HEK293 (cell line): Measurements from ENCODE around the gene ZFAND3.

Source experiments
- ZFP41 ChIP-seq: fragments of 450-650 bp; formaldehyde crosslinking; IDR thresholded peaks from 2 replicates; pipeline ENCODE4 v1.5.1; 2016; ENCODE audit warnings: missing biosample characterization, missing genetic modification characterization, borderline replicate concordance
- ZNF140 ChIP-seq: fragments of 450-650 bp; formaldehyde crosslinking; IDR thresholded peaks from 2 replicates; pipeline ENCODE4 v1.5.1; 2016; ENCODE audit warnings: missing biosample characterization, missing genetic modification characterization
- ZNF544 ChIP-seq: fragments of 450-650 bp; formaldehyde crosslinking; IDR thresholded peaks from 2 replicates; pipeline ENCODE4 v1.5.0; 2017; ENCODE audit warnings: missing biosample characterization, missing genetic modification characterization
- ZNF558 ChIP-seq: fragments of 450-650 bp; formaldehyde crosslinking; IDR thresholded peaks from 2 replicates; pipeline ENCODE4 v1.5.1; 2016; ENCODE audit warnings: missing biosample characterization, missing genetic modification characterization
- TF ChIP-seq, protein P1 (sequence below): fragments of 450-650 bp; formaldehyde crosslinking; conservative IDR thresholded peaks from 2 replicates; pipeline ENCODE4 v1.5.1; 2016; ENCODE audit warnings: low read depth, missing biosample characterization, missing genetic modification characterization
- TF ChIP-seq, protein P2 (sequence below): fragments of 450-650 bp; formaldehyde crosslinking; IDR thresholded peaks from 2 replicates; pipeline ENCODE4 v1.5.1; 2016; ENCODE audit warnings: missing biosample characterization, missing genetic modification characterization
- TF ChIP-seq, protein P3 (sequence below): fragments of 450-650 bp; formaldehyde crosslinking; IDR thresholded peaks from 2 replicates; pipeline ENCODE4 v1.5.1; 2016; ENCODE audit warnings: missing biosample characterization, missing genetic modification characterization

DNA sequence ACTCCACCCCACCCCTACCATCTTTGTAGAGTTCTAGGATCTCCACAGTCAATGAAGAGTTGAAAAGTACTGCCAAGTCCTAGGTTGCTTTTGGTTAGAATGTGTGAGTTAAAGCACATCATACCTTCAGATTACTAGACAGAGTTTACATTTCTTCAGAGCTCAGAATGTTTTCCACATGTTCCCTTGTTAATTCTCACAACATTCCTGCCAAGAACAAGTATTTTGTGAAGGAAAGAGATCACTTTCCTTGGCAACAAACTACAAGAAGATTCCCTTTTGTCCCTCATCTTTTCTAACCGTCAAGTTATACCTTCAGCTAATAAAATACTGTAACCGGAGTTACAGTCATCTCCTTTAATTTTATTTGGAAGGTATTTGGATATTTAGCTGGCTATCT lies 266.8 kb downstream of the ZFAND3 start:
- TF ChIP-seq ZNF544 (tag by site-specific recombination) (no peak), ZFP41 (no peak), ZNF140 (tag by site-specific recombination) (no peak), ZNF558 (tag by site-specific recombination) (no peak)
- TF ChIP-seq, protein P1, sequence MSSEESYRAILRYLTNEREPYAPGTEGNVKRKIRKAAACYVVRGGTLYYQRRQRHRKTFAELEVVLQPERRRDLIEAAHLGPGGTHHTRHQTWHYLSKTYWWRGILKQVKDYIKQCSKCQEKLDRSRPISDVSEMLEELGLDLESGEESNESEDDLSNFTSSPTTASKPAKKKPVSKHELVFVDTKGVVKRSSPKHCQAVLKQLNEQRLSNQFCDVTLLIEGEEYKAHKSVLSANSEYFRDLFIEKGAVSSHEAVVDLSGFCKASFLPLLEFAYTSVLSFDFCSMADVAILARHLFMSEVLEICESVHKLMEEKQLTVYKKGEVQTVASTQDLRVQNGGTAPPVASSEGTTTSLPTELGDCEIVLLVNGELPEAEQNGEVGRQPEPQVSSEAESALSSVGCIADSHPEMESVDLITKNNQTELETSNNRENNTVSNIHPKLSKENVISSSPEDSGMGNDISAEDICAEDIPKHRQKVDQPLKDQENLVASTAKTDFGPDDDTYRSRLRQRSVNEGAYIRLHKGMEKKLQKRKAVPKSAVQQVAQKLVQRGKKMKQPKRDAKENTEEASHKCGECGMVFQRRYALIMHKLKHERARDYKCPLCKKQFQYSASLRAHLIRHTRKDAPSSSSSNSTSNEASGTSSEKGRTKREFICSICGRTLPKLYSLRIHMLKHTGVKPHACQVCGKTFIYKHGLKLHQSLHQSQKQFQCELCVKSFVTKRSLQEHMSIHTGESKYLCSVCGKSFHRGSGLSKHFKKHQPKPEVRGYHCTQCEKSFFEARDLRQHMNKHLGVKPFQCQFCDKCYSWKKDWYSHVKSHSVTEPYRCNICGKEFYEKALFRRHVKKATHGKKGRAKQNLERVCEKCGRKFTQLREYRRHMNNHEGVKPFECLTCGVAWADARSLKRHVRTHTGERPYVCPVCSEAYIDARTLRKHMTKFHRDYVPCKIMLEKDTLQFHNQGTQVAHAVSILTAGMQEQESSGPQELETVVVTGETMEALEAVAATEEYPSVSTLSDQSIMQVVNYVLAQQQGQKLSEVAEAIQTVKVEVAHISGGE (tag by site-specific recombination): no peak
- TF ChIP-seq, protein P2, sequence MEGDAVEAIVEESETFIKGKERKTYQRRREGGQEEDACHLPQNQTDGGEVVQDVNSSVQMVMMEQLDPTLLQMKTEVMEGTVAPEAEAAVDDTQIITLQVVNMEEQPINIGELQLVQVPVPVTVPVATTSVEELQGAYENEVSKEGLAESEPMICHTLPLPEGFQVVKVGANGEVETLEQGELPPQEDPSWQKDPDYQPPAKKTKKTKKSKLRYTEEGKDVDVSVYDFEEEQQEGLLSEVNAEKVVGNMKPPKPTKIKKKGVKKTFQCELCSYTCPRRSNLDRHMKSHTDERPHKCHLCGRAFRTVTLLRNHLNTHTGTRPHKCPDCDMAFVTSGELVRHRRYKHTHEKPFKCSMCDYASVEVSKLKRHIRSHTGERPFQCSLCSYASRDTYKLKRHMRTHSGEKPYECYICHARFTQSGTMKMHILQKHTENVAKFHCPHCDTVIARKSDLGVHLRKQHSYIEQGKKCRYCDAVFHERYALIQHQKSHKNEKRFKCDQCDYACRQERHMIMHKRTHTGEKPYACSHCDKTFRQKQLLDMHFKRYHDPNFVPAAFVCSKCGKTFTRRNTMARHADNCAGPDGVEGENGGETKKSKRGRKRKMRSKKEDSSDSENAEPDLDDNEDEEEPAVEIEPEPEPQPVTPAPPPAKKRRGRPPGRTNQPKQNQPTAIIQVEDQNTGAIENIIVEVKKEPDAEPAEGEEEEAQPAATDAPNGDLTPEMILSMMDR: no peak
- TF ChIP-seq, protein P3, sequence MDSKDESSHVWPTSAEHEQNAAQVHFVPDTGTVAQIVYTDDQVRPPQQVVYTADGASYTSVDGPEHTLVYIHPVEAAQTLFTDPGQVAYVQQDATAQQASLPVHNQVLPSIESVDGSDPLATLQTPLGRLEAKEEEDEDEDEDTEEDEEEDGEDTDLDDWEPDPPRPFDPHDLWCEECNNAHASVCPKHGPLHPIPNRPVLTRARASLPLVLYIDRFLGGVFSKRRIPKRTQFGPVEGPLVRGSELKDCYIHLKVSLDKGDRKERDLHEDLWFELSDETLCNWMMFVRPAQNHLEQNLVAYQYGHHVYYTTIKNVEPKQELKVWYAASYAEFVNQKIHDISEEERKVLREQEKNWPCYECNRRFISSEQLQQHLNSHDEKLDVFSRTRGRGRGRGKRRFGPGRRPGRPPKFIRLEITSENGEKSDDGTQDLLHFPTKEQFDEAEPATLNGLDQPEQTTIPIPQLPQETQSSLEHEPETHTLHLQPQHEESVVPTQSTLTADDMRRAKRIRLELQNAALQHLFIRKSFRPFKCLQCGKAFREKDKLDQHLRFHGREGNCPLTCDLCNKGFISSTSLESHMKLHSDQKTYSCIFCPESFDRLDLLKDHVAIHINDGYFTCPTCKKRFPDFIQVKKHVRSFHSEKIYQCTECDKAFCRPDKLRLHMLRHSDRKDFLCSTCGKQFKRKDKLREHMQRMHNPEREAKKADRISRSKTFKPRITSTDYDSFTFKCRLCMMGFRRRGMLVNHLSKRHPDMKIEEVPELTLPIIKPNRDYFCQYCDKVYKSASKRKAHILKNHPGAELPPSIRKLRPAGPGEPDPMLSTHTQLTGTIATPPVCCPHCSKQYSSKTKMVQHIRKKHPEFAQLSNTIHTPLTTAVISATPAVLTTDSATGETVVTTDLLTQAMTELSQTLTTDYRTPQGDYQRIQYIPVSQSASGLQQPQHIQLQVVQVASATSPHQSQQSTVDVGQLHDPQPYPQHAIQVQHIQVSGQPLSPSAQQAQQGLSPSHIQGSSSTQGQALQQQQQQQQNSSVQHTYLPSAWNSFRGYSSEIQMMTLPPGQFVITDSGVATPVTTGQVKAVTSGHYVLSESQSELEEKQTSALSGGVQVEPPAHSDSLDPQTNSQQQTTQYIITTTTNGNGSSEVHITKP: no peak
